Lower leg skin (tissue), 3 donors: ENCODE data around the gene TULP4.

Experiments used
- CTCF ChIP-seq, 3 donors: fragments of 450-650 bp; IDR thresholded peaks; one replicate each; pipeline ENCODE4 v1.5.1; 2016; ENCODE audit warnings: antibody characterized with exemption in 3 of 3, mild to moderate bottlenecking in 3 of 3, moderate library complexity in 2 of 3
- POLR2A ChIP-seq, 2 donors: fragments of 450-650 bp; IDR thresholded peaks; one replicate each; pipeline ENCODE4 v1.6.1; 2016 to 2017; ENCODE audit warnings: antibody characterized with exemption in 2 of 2, mild to moderate bottlenecking in 1 of 2, moderate library complexity in 1 of 2

GRCh38 chr6:158379336-158379735, 67.1 kb downstream of the TULP4 start:
- no peak for TF ChIP-seq CTCF (IDR thresholded peaks at IDR 0.05)
- no peak for TF ChIP-seq POLR2A (IDR thresholded peaks at IDR 0.05)
